Panc1 (cell line): ENCODE data around the gene MAGI2. TPM values are rescaled to one million over a fixed set of nuclear protein-coding genes. Genes with fewer than 3 reads are reported as not detected.

Experiments used
- ATAC-seq: fragments of 200-7000 bp; cut with Tn5 transposase; 2 replicates; pipeline ENCODE4 v1.9.1; 2020; ENCODE audit warnings: mild to moderate bottlenecking, moderate library complexity
- BruUV-seq: library from RNA; stranded (reverse); fragments of 400-500 nt; replicated peaks from 2 replicates; lab custom pipeline; 2021; lab: Mats Ljungman, UMichigan
- CTCF ChIA-PET: fragments of 300-600 bp; sonication (Branson Sonifier 250); formaldehyde crosslinking; loops from one replicate; lab custom pipeline; 2022; ENCODE audit warnings: antibody characterized with exemption; lab: Charles Lee
- POLR2A ChIA-PET: fragments of 300-600 bp; sonication (Branson Sonifier 250); formaldehyde crosslinking; loops from one replicate; lab custom pipeline; 2022; ENCODE audit warnings: antibody characterized with exemption; lab: Charles Lee
- DNase-seq: peaks from one replicate; pipeline ENCODE4 v3.0.0-alpha.2; 2010; ENCODE audit warnings: low read depth, low spot score
- H3K27ac ChIP-seq: 2 replicates; pipeline ENCODE4 v1.5.1; 2011; ENCODE audit warnings: mild to moderate bottlenecking, low read length, inconsistent platforms
- H3K27me3 ChIP-seq: fragments of 200-500 bp; sonication (Bioruptor generic); 2 replicates; pipeline ENCODE4 v1.6.0; 2014; ENCODE audit warnings: low read length, inconsistent platforms; ENCODE audit not compliant: control insufficient read depth, insufficient read depth
- H3K36me3 ChIP-seq: fragments of 200-500 bp; sonication (Bioruptor generic); 2 replicates; pipeline ENCODE4 v1.5.1; 2014; ENCODE audit warnings: inconsistent platforms, mild to moderate bottlenecking, low read length, moderate library complexity; ENCODE audit not compliant: control insufficient read depth, insufficient read depth
- H3K4me1 ChIP-seq: 2 replicates; pipeline ENCODE4 v1.5.1; 2011; ENCODE audit warnings: inconsistent platforms, mild to moderate bottlenecking, low read length, moderate library complexity; ENCODE audit not compliant: control insufficient read depth, insufficient read depth
- H3K4me3 ChIP-seq, 2 experiments: 2 replicates each; pipeline ENCODE4 v1.5.1; 2011 to 2012; ENCODE audit warnings: low read depth in 2 of 2, low read length in 2 of 2, mild to moderate bottlenecking in 2 of 2, inconsistent platforms in 1 of 2, moderate library complexity in 1 of 2
- H3K9me3 ChIP-seq: fragments of 200-500 bp; sonication (Bioruptor generic); 2 replicates; pipeline ENCODE4 v1.5.1; 2014; ENCODE audit warnings: low read depth, mild to moderate bottlenecking, inconsistent platforms, low read length, moderate library complexity; ENCODE audit not compliant: control insufficient read depth, insufficient read depth
- CTCF ChIP-seq: fragments of 450-650 bp; IDR thresholded peaks from 2 replicates; pipeline ENCODE4 v1.5.1; 2017; ENCODE audit warnings: mild to moderate bottlenecking
- POLR2AphosphoS5 ChIP-seq: IDR thresholded peaks from 2 replicates; pipeline ENCODE4 v1.6.1; 2012; ENCODE audit warnings: mild to moderate bottlenecking, low read depth, low read length, moderate library complexity
- REST ChIP-seq, 2 experiments: IDR thresholded peaks; 2 replicates each; pipeline ENCODE4 v1.6.1; 2011 to 2012; ENCODE audit warnings: low read depth in 2 of 2, control low read depth in 1 of 2, low read length in 1 of 2, mild to moderate bottlenecking in 1 of 2, moderate library complexity in 1 of 2; ENCODE audit not compliant: insufficient read depth in 1 of 2
- SIN3A ChIP-seq: IDR thresholded peaks from 2 replicates; pipeline ENCODE4 v1.6.1; 2012; ENCODE audit warnings: low read depth, mild to moderate bottlenecking, low read length, moderate library complexity, borderline replicate concordance; ENCODE audit not compliant: insufficient read depth
- TCF7L2 ChIP-seq: IDR thresholded peaks from 2 replicates; pipeline ENCODE4 v1.6.1; 2011; ENCODE audit warnings: mild to moderate bottlenecking, low read depth, low read length, inconsistent platforms
- in situ Hi-C: cut with HindIII; loops from 2 replicates; pipeline ENCODE4 v1.10.0; 2016; ENCODE audit warnings: low sequenced_read_pairs, low pct_unique_long_range_greater_than_20kb
- intact Hi-C: fragments of 100-400 bp; cut with micrococcal nuclease; formaldehyde crosslinking; loops from one replicate; pipeline ENCODE4 v1.10.0; 2022; ENCODE audit not compliant: unreplicated experiment
- total RNA-seq: library from RNA; stranded (reverse); gene quantifications from one replicate; pipeline ENCODE4 v1.2.1, GENCODE V29; 2021; ENCODE audit not compliant: unreplicated experiment

The MAGI2 gene
- total RNA-seq, 1 experiment from 2014 or later = 5.4 TPM

- no peak overlapping the region for H3K27ac ChIP-seq
- DNase-seq (no peak), ATAC-seq (no peak)
- CTCF ChIA-PET = no interaction called here
- intact Hi-C loops (no loop called here), in situ Hi-C loops (no loop called here)
- no peaks in the 10 kb centered on the region for H3K4me1 ChIP-seq
- no TSS peak for BruUV-seq
- no peaks in the 10 kb centered on the region for H3K36me3 ChIP-seq
- TF ChIP-seq POLR2AphosphoS5 = no peak
- TF ChIP-seq REST (IDR thresholded peaks at IDR 0.05; ENCODE audit: insufficient read depth in 1 of 2, low read depth in 2 of 2, low read length in 1 of 2) = no peak
- TF ChIP-seq SIN3A = no peak
- no peak for TF ChIP-seq CTCF
- POLR2A ChIA-PET = no interaction called here
- H3K9me3 ChIP-seq = 0 out of 2 replicates have a peak, but pooled peaks cover 2% of the 10 kb centered on the region
- H3K27me3 ChIP-seq = no peaks in the 10 kb centered on the region
- no peak overlapping the region for H3K4me3 ChIP-seq
Observed at GRCh38 chr7:78433421-78433820, 1020.0 kb downstream of the MAGI2 start.

GRCh38 chr7:78429878-78430277, 1023.6 kb downstream of the MAGI2 start:
- Histone ChIP-seq H3K4me1 (no peaks in the 10 kb centered on the region), H3K27me3 (no peaks in the 10 kb centered on the region), H3K9me3 (0 out of 2 replicates have a peak, but pooled peaks cover 2% of the 10 kb centered on the region), H3K27ac (no peak overlapping the region), H3K4me3 (no peak overlapping the region), H3K36me3 (no peaks in the 10 kb centered on the region)
- ATAC-seq (no peak), DNase-seq (no peak)
- CTCF ChIA-PET = interaction anchor here (0.7 kb wide), 1 partner anchor 740 kb away, joined by 14 read pairs; no protein-coding TSS in a partner anchor
- TF ChIP-seq POLR2AphosphoS5 = no peak
- no peak for TF ChIP-seq REST (IDR thresholded peaks at IDR 0.05; ENCODE audit: insufficient read depth in 1 of 2, low read depth in 2 of 2, low read length in 1 of 2)
- TF ChIP-seq CTCF = no peak
- TF ChIP-seq TCF7L2 = no peak
- no peak for TF ChIP-seq SIN3A
- POLR2A ChIA-PET = interaction anchor here (0.6 kb wide), 1 partner anchor 718 kb away, joined by 21 read pairs; no protein-coding TSS in a partner anchor
- in situ Hi-C loops = no loop called here
- intact Hi-C loops = no loop called here
- no TSS peak for BruUV-seq
